GOT3 (cell line): Measurements from ENCODE around the gene EEPD1.
"Not testable (repeated sequence)": the region's sequence is repeated elsewhere in the genome, so short reads cannot be mapped to it uniquely, and the experiment has no call there.

Experiments used
- DNase-seq: peaks from one replicate; lab custom pipeline; 2025; ENCODE audit warnings: mixed read lengths; lab: John Stamatoyannopoulos, UW

Gene EEPD1

GRCh38 chr7:36321284-36321683 lies 168.2 kb downstream of the EEPD1 start:
- DNase-seq = not testable (repeated sequence)

- DNase-seq = no peak
These were observed 183.3 kb downstream of the EEPD1 start for GRCh38 chr7:36336390-36336789.

GRCh38 chr7:36338256-36338655 lies 185.2 kb downstream of the EEPD1 start:
- no peak for DNase-seq

GRCh38 chr7:36343548-36343947 lies 190.5 kb downstream of the EEPD1 start:
- no peak for DNase-seq

GRCh38 chr7:36344622-36345021 lies 191.6 kb downstream of the EEPD1 start:
- no peak for DNase-seq

- no peak for DNase-seq
These were observed 193.3 kb downstream of the EEPD1 start for GRCh38 chr7:36346260-36346831.

- no peak for DNase-seq
These were observed 195.2 kb downstream of the EEPD1 start for GRCh38 chr7:36348256-36348655.

GRCh38 chr7:36348771-36349170 lies 195.7 kb downstream of the EEPD1 start:
- DNase-seq = no peak

GRCh38 chr7:36349626-36350025 lies 196.6 kb downstream of the EEPD1 start:
- no peak for DNase-seq
